CD14-positive monocyte (primary cell): ENCODE data around the gene IKBIP. TPM values are rescaled to one million over a fixed set of nuclear protein-coding genes. Genes with fewer than 3 reads are reported as not detected.

ENCODE experiments used
- DNase-seq, 3 donors: peaks; one replicate each; pipeline ENCODE4 v3.0.0-alpha.2; 2011 to 2022
- H2AFZ ChIP-seq: 2 replicates; pipeline ENCODE4 v1.6.0; 2012; ENCODE audit warnings: mild to moderate bottlenecking, low read depth, low read length, inconsistent platforms; ENCODE audit not compliant: insufficient read depth, poor library complexity, severe bottlenecking
- H3K27ac ChIP-seq, 2 donors: 1 replicate in 1 of 2; 2 replicates in 1 of 2; pipeline ENCODE4 v1.5.1; 2012 to 2013; ENCODE audit warnings: low read length in 2 of 2, control low read depth in 1 of 2, inconsistent platforms in 1 of 2, low read depth in 1 of 2, mild to moderate bottlenecking in 1 of 2
- H3K27me3 ChIP-seq, 2 donors: one replicate each; pipeline versions ENCODE4 v1.6.0 to v1.6.1; 2011 to 2013; ENCODE audit warnings: low read length in 2 of 2; ENCODE audit not compliant: control insufficient read depth in 2 of 2, insufficient read depth in 2 of 2
- H3K36me3 ChIP-seq, 2 donors: replicated peaks in 1 of 2; 1 replicate in 1 of 2; 2 replicates in 1 of 2; pipeline versions ENCODE4 v1.5.1 to v1.6.1; 2012 to 2013; ENCODE audit warnings: low read length in 2 of 2, control low read depth in 1 of 2, inconsistent platforms in 1 of 2, mild to moderate bottlenecking in 1 of 2; ENCODE audit not compliant: insufficient read depth in 2 of 2, control insufficient read depth in 1 of 2
- H3K4me1 ChIP-seq, 2 donors: 1 replicate in 1 of 2; 2 replicates in 1 of 2; pipeline versions ENCODE4 v1.5.1 to v1.6.1; 2012 to 2013; ENCODE audit warnings: low read length in 2 of 2, control low read depth in 1 of 2, inconsistent platforms in 1 of 2, mild to moderate bottlenecking in 1 of 2, moderate library complexity in 1 of 2; ENCODE audit not compliant: insufficient read depth in 2 of 2, control insufficient read depth in 1 of 2
- H3K4me2 ChIP-seq: replicated peaks from 2 replicates; pipeline ENCODE3; 2012; ENCODE audit warnings: low read length, moderate library complexity, mild to moderate bottlenecking; ENCODE audit not compliant: poor library complexity, severe bottlenecking; ENCODE audit errors: extremely low read depth
- H3K4me3 ChIP-seq, 3 experiments: fragments of 200-600 bp in 1 of 3; sonication (generic) in 1 of 3; replicated peaks in 1 of 3; 1 replicate in 2 of 3; 2 replicates in 1 of 3; pipeline ENCODE4 v1.5.1; 2011 to 2013; ENCODE audit warnings: low read length in 3 of 3, mild to moderate bottlenecking in 3 of 3, control low read depth in 2 of 3, low read depth in 2 of 3, inconsistent platforms in 1 of 3, moderate library complexity in 1 of 3
- H3K79me2 ChIP-seq: 2 replicates; pipeline ENCODE4 v1.6.0; 2012; ENCODE audit warnings: mild to moderate bottlenecking, control low read depth, inconsistent platforms, low read length, moderate library complexity; ENCODE audit not compliant: insufficient read depth
- H3K9ac ChIP-seq: 2 replicates; pipeline ENCODE4 v1.6.0; 2017; ENCODE audit warnings: low read length, mild to moderate bottlenecking; ENCODE audit not compliant: insufficient read depth, poor library complexity, severe bottlenecking
- H3K9me3 ChIP-seq, 2 donors: replicated peaks in 1 of 2; 1 replicate in 1 of 2; 2 replicates in 1 of 2; pipeline versions ENCODE4 v1.5.1 to v1.6.1; 2012 to 2013; ENCODE audit warnings: low read length in 2 of 2, control low read depth in 1 of 2; ENCODE audit not compliant: control insufficient read depth in 1 of 2, insufficient read depth in 1 of 2
- H4K20me1 ChIP-seq: 2 replicates; pipeline ENCODE4 v1.6.0; 2012; ENCODE audit warnings: mild to moderate bottlenecking, low read length, control low read depth, moderate library complexity; ENCODE audit not compliant: insufficient read depth
- H3K27ac Mint-ChIP-seq, 7 donors: one replicate each; pipeline ENCODE4 v1.8.0; 2020; ENCODE audit warnings: mild to moderate bottlenecking in 7 of 7, mixed read lengths in 7 of 7, moderate library complexity in 6 of 7, inconsistent platforms in 2 of 7
- H3K27me3 Mint-ChIP-seq, 3 donors: one replicate each; pipeline ENCODE4 v1.8.0; 2021 to 2022; ENCODE audit warnings: low read depth in 3 of 3, mild to moderate bottlenecking in 3 of 3, mixed read lengths in 3 of 3, moderate library complexity in 3 of 3, inconsistent platforms in 1 of 3
- H3K36me3 Mint-ChIP-seq, 2 donors: one replicate each; pipeline ENCODE4 v1.8.0; 2020; ENCODE audit warnings: mixed read lengths in 2 of 2, inconsistent platforms in 1 of 2, mild to moderate bottlenecking in 1 of 2
- H3K4me1 Mint-ChIP-seq: one replicate; pipeline ENCODE4 v1.8.0; 2020; ENCODE audit warnings: mild to moderate bottlenecking, mixed read lengths
- H3K4me3 Mint-ChIP-seq, 2 donors: one replicate each; pipeline ENCODE4 v1.8.0; 2020; ENCODE audit warnings: mild to moderate bottlenecking in 2 of 2, mixed read lengths in 2 of 2, moderate library complexity in 1 of 2
- H3K9me3 Mint-ChIP-seq, 7 donors: one replicate each; pipeline ENCODE4 v1.8.0; 2020 to 2022; ENCODE audit warnings: mixed read lengths in 7 of 7, mild to moderate bottlenecking in 6 of 7, moderate library complexity in 6 of 7, inconsistent platforms in 2 of 7
- WGBS: methylation state at CpG from one replicate; pipeline ENCODE4 v1.1.5; 2013; ENCODE audit warnings: missing lambda C conversion rate; ENCODE audit not compliant: insufficient coverage; 5-methylcytosine and 5-hydroxymethylcytosine counted together
- intact Hi-C, 2 donors: fragments of 100-400 bp; cut with micrococcal nuclease; formaldehyde crosslinking; loops; one replicate each; pipeline versions ENCODE4 v1.15.0 to v1.15.1; 2023
- polyA plus RNA-seq, 3 donors: library from polyadenylated mRNA; depleted of rRNA in 1 of 3; unstranded in 2 of 3; stranded (reverse) in 1 of 3; fragments of 300-500 nt in 2 of 3; fragments of >200 nt in 1 of 3; fragmentation: Illumina TruSeq in 2 of 3; gene quantifications; 1 replicate in 2 of 3; 2 replicates in 1 of 3; pipeline ENCODE4 v1.2.3, GENCODE V29; 2012 to 2021
- TF ChIP-seq, protein P1 (sequence below): fragments of 200-600 bp; IDR thresholded peaks from one replicate; pipeline ENCODE4 v1.8.0; 2022; ENCODE audit warnings: antibody characterized with exemption, mild to moderate bottlenecking

The IKBIP gene
- polyA plus RNA-seq, 3 donors = 4.6 to 22.1 (median 18.4) TPM

GRCh38 chr12:98593351-98594049 is 51.1 kb downstream of the IKBIP start, which contains the start of gene SLC25A3:
TSS of gene SLC25A3 (plus strand) at chr12:98593686. CDS start at chr12:98593979, 293 bp downstream.
- TF ChIP-seq, protein P1, sequence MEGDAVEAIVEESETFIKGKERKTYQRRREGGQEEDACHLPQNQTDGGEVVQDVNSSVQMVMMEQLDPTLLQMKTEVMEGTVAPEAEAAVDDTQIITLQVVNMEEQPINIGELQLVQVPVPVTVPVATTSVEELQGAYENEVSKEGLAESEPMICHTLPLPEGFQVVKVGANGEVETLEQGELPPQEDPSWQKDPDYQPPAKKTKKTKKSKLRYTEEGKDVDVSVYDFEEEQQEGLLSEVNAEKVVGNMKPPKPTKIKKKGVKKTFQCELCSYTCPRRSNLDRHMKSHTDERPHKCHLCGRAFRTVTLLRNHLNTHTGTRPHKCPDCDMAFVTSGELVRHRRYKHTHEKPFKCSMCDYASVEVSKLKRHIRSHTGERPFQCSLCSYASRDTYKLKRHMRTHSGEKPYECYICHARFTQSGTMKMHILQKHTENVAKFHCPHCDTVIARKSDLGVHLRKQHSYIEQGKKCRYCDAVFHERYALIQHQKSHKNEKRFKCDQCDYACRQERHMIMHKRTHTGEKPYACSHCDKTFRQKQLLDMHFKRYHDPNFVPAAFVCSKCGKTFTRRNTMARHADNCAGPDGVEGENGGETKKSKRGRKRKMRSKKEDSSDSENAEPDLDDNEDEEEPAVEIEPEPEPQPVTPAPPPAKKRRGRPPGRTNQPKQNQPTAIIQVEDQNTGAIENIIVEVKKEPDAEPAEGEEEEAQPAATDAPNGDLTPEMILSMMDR = no peak
- H3K4me3 Mint-ChIP-seq = peak within 1 kb of the TSS; percentile 90 to 97
- Histone ChIP-seq H3K36me3 (peaks cover 32 to 33% of the 10 kb centered on the region in 2 donors), H3K79me2 (peaks cover 50% of the 10 kb centered on the region), H3K9ac (peak within 1 kb of the TSS; percentile 96), H3K9me3 (no peaks in the 10 kb centered on the region), H3K4me3 (peak within 1 kb of the TSS; percentile 87 to 93 (median 87)), H3K27ac (peak within 1 kb of the TSS; percentile 92 to 95), H3K4me2 (peak within 1 kb of the TSS; percentile 96), H2AFZ (peak within 1 kb of the TSS; percentile 81), H3K27me3 (no peaks in the 10 kb centered on the region), H4K20me1 (peaks cover 43% of the 10 kb centered on the region), H3K4me1 (peaks cover 18 to 27% of the 10 kb centered on the region in 2 donors)
- H3K9me3 Mint-ChIP-seq = peaks cover 0 to 2% (median 0%) of the 10 kb centered on the region in 7 donors
- under 1% methylated on average over 59 of the region's 67 CpGs for WGBS
- intact Hi-C loops = loop anchor here (2.0 to 5.0 kb wide), 2 partner anchors 51 to 54 kb away; partner anchors contain the start of genes APAF1 (in 2 of the 2) and IKBIP (in 1 of the 2)
- peak within 1 kb of the TSS; percentile 95 to 99 (median 97) for H3K27ac Mint-ChIP-seq
- peaks cover 2% of the 10 kb centered on the region in 3 donors for H3K27me3 Mint-ChIP-seq
- peaks cover 24% of the 10 kb centered on the region for H3K4me1 Mint-ChIP-seq
- peak; percentile 98 to 99 (median 98) for DNase-seq
- peaks cover 27 to 31% of the 10 kb centered on the region in 2 donors for H3K36me3 Mint-ChIP-seq

- Histone ChIP-seq H3K27me3 (no peaks in the 10 kb centered on the region), H3K4me2 (peak overlapping the region; percentile 96), H3K36me3 (peaks cover 26 to 27% of the 10 kb centered on the region in 2 donors), H3K9ac (peak overlapping the region; percentile 96), H3K9me3 (no peaks in the 10 kb centered on the region), H3K27ac (peak overlapping the region; percentile 92 to 95), H2AFZ (peak overlapping the region; percentile 81), H4K20me1 (peaks cover 37% of the 10 kb centered on the region), H3K4me3 (peak overlapping the region; percentile 87 to 93 (median 87)), H3K79me2 (peaks cover 44% of the 10 kb centered on the region), H3K4me1 (peaks cover 18 to 27% of the 10 kb centered on the region in 2 donors)
- peak overlapping the region; percentile 90 to 97 for H3K4me3 Mint-ChIP-seq
- peaks cover 0 to 2% (median 0%) of the 10 kb centered on the region in 7 donors for H3K9me3 Mint-ChIP-seq
- peaks cover 2 to 5% (median 2%) of the 10 kb centered on the region in 3 donors for H3K27me3 Mint-ChIP-seq
- H3K27ac Mint-ChIP-seq = peak overlapping the region; percentile 95 to 99 (median 97)
- peaks cover 24% of the 10 kb centered on the region for H3K4me1 Mint-ChIP-seq
- peaks cover 20 to 25% of the 10 kb centered on the region in 2 donors for H3K36me3 Mint-ChIP-seq
- intact Hi-C loops = loop anchor here in 1 of 2 donors (5.0 kb wide), 1 partner anchor 54 kb away; the partner anchor contains the start of gene APAF1
- DNase-seq = peak in 2 of 3 donors; percentile 4 to 13
- TF ChIP-seq, protein P1 = no peak
- 89% methylated on average over 2 of the region's 9 CpGs for WGBS
These were observed 51.7 kb downstream of the IKBIP start for GRCh38 chr12:98592825-98593322.
